Mammary epithelial cell (primary cell): ENCODE results near the gene C5orf58.

Source experiments
- EZH2 ChIP-seq: IDR thresholded peaks from 2 replicates; pipeline ENCODE4 v1.6.1; 2012; ENCODE audit warnings: low read length, inconsistent platforms, borderline replicate concordance
- TF ChIP-seq, protein P1 (sequence below), 2 donors: IDR thresholded peaks in 1 of 2; conservative IDR thresholded peaks in 1 of 2; 2 replicates each; pipeline ENCODE4 v1.5.1; 2011 to 2012; ENCODE audit warnings: inconsistent platforms in 2 of 2, low read length in 2 of 2, mild to moderate bottlenecking in 2 of 2, control low read depth in 1 of 2, low read depth in 1 of 2; ENCODE audit not compliant: insufficient read depth in 1 of 2; ENCODE audit errors: extremely low read depth in 1 of 2

DNA sequence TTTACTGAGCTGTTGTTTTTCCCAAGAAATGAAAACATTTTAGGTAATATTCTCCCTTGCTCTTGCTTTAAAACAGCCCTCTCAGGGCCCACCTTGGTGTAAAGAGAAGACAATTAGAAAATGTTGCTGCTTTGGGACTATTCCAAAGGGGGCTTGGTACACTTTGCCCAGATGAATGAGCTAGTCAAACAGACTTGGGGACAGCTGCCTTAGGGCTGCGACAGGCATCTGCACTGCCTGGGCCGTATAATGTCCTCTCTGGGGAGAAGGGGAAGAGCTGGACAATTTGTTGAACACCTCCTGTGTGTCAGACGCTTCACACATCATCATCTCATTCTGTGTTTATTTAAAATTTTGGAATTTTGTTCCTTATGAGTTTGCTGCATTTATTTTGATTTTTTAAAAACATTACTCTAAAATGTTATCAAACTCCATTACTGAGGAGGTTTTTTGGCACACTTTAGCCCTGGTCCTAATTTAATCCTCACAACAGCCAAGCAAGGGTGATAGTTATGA, 28.8 kb downstream of the C5orf58 start:
- TF ChIP-seq, protein P1, sequence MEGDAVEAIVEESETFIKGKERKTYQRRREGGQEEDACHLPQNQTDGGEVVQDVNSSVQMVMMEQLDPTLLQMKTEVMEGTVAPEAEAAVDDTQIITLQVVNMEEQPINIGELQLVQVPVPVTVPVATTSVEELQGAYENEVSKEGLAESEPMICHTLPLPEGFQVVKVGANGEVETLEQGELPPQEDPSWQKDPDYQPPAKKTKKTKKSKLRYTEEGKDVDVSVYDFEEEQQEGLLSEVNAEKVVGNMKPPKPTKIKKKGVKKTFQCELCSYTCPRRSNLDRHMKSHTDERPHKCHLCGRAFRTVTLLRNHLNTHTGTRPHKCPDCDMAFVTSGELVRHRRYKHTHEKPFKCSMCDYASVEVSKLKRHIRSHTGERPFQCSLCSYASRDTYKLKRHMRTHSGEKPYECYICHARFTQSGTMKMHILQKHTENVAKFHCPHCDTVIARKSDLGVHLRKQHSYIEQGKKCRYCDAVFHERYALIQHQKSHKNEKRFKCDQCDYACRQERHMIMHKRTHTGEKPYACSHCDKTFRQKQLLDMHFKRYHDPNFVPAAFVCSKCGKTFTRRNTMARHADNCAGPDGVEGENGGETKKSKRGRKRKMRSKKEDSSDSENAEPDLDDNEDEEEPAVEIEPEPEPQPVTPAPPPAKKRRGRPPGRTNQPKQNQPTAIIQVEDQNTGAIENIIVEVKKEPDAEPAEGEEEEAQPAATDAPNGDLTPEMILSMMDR (conservative IDR thresholded peaks at IDR 0.05 in 1 of 2, IDR thresholded peaks at IDR 0.05 in 1 of 2; ENCODE audit: extremely low read depth in 1 of 2, insufficient read depth in 1 of 2, low read depth in 1 of 2, low read length in 2 of 2), result no peak
- TF ChIP-seq EZH2, result no peak
